ENCODE data around the gene LTB.
"Not testable (repeated sequence)": the region's sequence is repeated elsewhere in the genome, so short reads cannot be mapped to it uniquely, and the experiment has no call there.

Gene LTB

GRCh38 chr6:31615748-31616147, 33.5 kb upstream of the LTB start:
- Mint-ChIP-seq H3K4me3 (no peak overlapping the region), H3K4me1 (peaks cover 30% of the 10 kb centered on the region), H3K9me3 (no peaks in the 10 kb centered on the region), H3K27me3 (no peaks in the 10 kb centered on the region), H3K36me3 (no peaks in the 10 kb centered on the region), H3K27ac (peak overlapping the region; percentile 77)
- no peak for ATAC-seq

GRCh38 chr6:31614684-31615578, 32.7 kb upstream of the LTB start, which contains the start of gene AIF1:
Gene AIF1, plus strand, starts transcription at chr6:31615234. Its CDS starts 96 bp downstream, at chr6:31615330.
- Mint-ChIP-seq H3K36me3 (no peaks in the 10 kb centered on the region), H3K4me3 (peak within 1 kb of the TSS; percentile 13), H3K27me3 (no peaks in the 10 kb centered on the region), H3K27ac (peak within 1 kb of the TSS; percentile 77), H3K9me3 (no peaks in the 10 kb centered on the region), H3K4me1 (peaks cover 30% of the 10 kb centered on the region)
- ATAC-seq = peak; percentile 64

GRCh38 chr6:31614075-31614619, 31.9 kb upstream of the LTB start:
- peak overlapping the region; percentile 77 for H3K27ac Mint-ChIP-seq
- H3K27me3 Mint-ChIP-seq = no peaks in the 10 kb centered on the region
- H3K4me3 Mint-ChIP-seq = no peak overlapping the region
- no peaks in the 10 kb centered on the region for H3K36me3 Mint-ChIP-seq
- peak; percentile 82 for ATAC-seq
- peaks cover 30% of the 10 kb centered on the region for H3K4me1 Mint-ChIP-seq
- H3K9me3 Mint-ChIP-seq = no peaks in the 10 kb centered on the region

DNA sequence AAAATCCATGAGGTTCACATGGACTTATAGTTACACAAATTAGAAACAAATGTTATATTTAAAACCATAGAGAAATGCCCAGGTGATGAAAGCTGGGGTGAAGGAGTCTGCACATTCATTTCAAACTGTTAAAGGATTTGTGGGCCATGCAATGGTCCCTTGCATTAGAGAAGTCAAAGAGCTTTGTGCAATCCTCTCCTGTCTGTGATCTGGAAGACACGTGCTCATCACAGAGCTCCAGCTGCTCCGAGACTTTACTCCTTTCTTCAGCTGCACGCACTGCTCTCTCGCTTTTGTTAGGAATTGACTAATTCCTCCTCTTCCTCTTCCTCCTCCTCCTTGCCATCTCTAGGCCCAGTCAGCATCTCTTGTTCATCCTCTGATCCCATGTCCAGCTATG, 28.7 kb upstream of the LTB start:
- no peaks in the 10 kb centered on the region for H3K9me3 Mint-ChIP-seq
- no peak overlapping the region for H3K27ac Mint-ChIP-seq
- no peaks in the 10 kb centered on the region for H3K36me3 Mint-ChIP-seq
- H3K27me3 Mint-ChIP-seq = no peaks in the 10 kb centered on the region
- no peak overlapping the region for H3K4me3 Mint-ChIP-seq
- H3K4me1 Mint-ChIP-seq = peaks cover 22% of the 10 kb centered on the region
- ATAC-seq = no peak

DNA sequence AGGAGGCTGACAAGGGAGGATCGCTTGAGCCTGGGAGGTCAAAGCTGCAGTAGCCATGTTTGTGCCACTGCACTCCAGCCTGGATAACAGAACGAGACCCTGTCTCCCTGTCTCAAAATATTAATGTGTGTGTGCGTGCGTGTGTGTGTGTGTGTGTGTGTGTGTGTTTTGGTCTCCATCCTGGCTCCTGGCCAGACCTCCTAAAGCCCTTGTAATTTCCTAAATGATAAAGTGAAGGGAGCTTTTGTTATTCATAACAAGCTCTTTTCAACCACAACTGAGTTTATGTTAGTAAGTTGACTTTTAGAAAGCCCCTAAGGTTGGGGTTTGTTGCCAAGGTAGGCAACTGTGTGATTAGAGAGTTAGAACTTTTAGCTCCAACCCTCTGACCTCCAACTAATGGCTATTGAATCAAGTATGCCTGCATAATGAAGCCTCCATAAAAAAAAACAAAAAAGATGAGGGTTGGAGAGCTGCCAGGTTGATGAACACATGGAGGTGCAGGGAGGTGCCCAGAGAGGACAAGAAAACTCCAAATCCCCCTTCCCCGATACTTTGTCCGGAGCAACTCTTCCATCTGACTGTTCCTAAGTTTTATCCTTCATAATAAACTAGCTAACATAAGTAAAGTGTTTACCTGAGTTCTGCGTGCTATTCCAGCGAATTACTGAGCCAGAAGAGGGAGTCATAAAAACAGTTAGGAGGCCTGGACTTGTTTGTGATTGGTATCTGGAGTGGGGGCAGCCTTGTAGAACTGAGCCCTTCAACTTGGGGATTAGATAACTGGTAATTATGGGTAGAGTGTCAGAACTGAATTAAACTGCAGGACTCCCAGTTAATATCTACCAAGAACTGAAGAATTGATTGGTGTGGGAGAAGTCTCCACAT, 27.5 kb upstream of the LTB start:
- Mint-ChIP-seq H3K36me3 (no peaks in the 10 kb centered on the region), H3K4me3 (no peak overlapping the region), H3K9me3 (no peaks in the 10 kb centered on the region), H3K27ac (no peak overlapping the region), H3K27me3 (no peaks in the 10 kb centered on the region), H3K4me1 (peaks cover 10% of the 10 kb centered on the region)
- no peak for ATAC-seq

GRCh38 chr6:31607317-31607716, 25.1 kb upstream of the LTB start:
- Mint-ChIP-seq H3K27me3 (no peaks in the 10 kb centered on the region), H3K36me3 (no peaks in the 10 kb centered on the region), H3K27ac (no peak overlapping the region), H3K9me3 (no peaks in the 10 kb centered on the region), H3K4me3 (no peak overlapping the region), H3K4me1 (no peaks in the 10 kb centered on the region)
- ATAC-seq = no peak

DNA sequence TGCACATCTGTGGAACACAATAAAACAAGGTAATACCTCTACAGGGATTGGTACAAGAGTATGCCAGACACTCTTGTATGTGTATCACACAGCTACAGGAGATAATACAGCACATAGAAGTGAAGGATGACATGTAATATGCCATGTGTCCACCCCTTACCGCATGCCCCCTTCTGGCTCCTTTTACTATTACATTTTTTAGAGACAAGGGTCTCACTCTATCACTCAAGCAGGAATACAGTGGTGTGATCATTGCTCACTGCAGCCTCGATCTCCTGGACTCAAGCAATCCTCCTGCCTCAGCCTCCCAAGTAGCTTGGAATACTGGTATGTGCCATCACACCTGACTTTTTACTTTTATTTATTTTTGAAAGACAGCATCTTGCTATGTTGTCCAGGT, 14.8 kb upstream of the LTB start:
- peak; percentile 72 for ATAC-seq
- H3K4me1 Mint-ChIP-seq = peaks cover 46% of the 10 kb centered on the region
- H3K36me3 Mint-ChIP-seq = no peaks in the 10 kb centered on the region
- no peaks in the 10 kb centered on the region for H3K27me3 Mint-ChIP-seq
- no peaks in the 10 kb centered on the region for H3K9me3 Mint-ChIP-seq
- no peak overlapping the region for H3K4me3 Mint-ChIP-seq
- peak overlapping the region; percentile 28 for H3K27ac Mint-ChIP-seq

- peak overlapping the region; percentile 88 for H3K27ac Mint-ChIP-seq
- no peaks in the 10 kb centered on the region for H3K9me3 Mint-ChIP-seq
- peak; percentile 6 for ATAC-seq
- H3K36me3 Mint-ChIP-seq = no peaks in the 10 kb centered on the region
- no peaks in the 10 kb centered on the region for H3K27me3 Mint-ChIP-seq
- peaks cover 62% of the 10 kb centered on the region for H3K4me1 Mint-ChIP-seq
- peak overlapping the region; percentile 70 for H3K4me3 Mint-ChIP-seq
Observed at GRCh38 chr6:31592396-31592771, 10.2 kb upstream of the LTB start.

GRCh38 chr6:31590691-31591090, 8.5 kb upstream of the LTB start:
- not testable (repeated sequence) for H3K36me3 Mint-ChIP-seq, H3K9me3 Mint-ChIP-seq, ATAC-seq, H3K27me3 Mint-ChIP-seq, H3K4me3 Mint-ChIP-seq, H3K27ac Mint-ChIP-seq
- peaks cover 66% of the 10 kb centered on the region for H3K4me1 Mint-ChIP-seq

DNA sequence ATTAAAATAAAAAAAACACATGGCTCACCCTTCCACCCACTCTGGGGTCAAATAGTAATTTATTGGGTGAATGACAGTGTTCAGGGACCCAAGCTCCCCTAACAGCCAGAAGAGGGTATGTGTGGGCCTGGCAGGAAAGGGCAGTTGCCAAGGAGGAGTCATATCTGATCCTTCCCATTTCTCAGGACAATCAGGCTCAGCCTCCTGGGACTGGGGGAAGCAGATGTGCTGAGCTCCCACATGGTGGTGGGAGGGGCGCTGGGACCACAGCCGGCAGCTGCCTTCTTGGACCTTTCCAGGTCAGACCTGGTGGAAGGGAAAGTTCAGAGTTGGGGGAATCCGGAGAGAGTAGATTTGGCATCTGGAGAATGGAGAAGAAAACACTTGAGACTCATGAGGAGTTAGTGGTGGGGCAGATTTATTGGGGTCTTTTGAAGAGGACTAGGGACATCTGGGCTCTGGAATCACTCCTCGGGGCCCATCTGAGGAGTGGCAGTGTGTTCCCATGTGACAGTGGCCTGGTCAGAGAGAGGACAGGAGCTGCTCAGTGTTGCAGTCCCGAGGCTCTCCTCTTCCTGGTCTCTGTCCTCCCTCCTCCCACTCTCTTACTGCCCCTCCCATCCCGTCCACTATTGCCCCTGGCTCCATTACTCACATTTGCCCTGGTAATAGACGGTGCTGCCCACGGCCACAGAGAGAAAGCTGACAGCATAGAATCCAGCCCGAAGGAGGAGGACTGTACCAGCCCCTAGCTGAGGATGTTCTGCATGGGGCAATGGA, 6.8 kb upstream of the LTB start:
- H3K36me3 Mint-ChIP-seq = no peaks in the 10 kb centered on the region
- H3K27ac Mint-ChIP-seq = peak overlapping the region; percentile 82
- no peaks in the 10 kb centered on the region for H3K27me3 Mint-ChIP-seq
- no peak overlapping the region for H3K4me3 Mint-ChIP-seq
- H3K9me3 Mint-ChIP-seq = no peaks in the 10 kb centered on the region
- H3K4me1 Mint-ChIP-seq = peaks cover 71% of the 10 kb centered on the region
- ATAC-seq = no peak

DNA sequence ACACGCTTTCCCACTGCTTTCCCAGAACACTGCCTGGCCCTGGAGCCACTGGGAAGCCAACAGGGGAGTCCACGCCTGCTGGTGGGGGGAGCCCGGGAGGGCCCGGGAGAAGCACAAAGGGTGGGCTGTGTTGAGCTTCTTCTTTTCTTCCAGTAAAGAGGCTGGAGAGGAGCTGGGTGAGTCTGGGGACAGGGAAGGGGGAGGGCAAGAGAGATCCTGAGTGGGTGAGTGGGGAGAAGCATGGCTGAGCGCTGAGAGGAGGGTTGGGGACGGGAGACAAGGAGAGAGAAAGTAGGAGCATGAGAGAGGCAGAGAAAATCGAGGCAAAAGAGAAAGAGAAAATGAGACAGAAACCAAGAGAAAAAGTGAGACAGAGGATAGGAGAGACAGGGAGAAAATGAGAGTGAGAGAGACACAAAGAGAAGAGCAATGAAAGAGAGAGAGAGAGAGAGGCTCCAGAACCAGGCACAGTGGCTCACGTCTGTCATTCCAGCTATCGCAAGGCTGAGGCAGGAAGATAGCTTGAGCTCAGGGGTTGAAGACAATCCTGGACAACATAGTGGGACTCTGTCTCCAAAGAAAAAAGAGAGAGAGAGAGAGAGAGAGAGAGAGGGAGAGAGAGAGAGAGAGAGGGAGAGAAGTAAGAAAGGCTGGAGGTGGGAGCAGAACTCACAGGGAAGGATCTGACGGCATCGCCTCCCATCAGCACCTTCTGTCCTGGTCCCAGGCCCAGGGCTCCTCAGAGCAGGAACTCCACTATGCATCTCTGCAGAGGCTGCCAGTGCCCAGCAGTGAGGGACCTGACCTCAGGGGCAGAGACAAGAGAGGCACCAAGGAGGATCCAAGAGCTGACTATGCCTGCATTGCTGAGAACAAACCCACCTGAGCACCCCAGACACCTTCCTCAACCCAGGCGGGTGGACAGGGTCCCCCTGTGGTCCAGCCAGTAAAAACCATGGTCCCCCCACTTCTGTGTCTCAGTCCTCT, 5.9 kb upstream of the LTB start:
- H3K27ac Mint-ChIP-seq = peak overlapping the region; percentile 82
- no peaks in the 10 kb centered on the region for H3K27me3 Mint-ChIP-seq
- no peak for ATAC-seq
- H3K36me3 Mint-ChIP-seq = no peaks in the 10 kb centered on the region
- peaks cover 64% of the 10 kb centered on the region for H3K4me1 Mint-ChIP-seq
- H3K9me3 Mint-ChIP-seq = no peaks in the 10 kb centered on the region
- H3K4me3 Mint-ChIP-seq = peak overlapping the region; percentile 63

GRCh38 chr6:31586599-31587281, 4.5 kb upstream of the LTB start:
- Mint-ChIP-seq H3K4me3 (peak overlapping the region; percentile 73), H3K4me1 (peaks cover 64% of the 10 kb centered on the region), H3K36me3 (peaks cover under 1% of the 10 kb centered on the region), H3K9me3 (no peaks in the 10 kb centered on the region), H3K27me3 (no peaks in the 10 kb centered on the region), H3K27ac (peak overlapping the region; percentile 82)
- peak; percentile 67 for ATAC-seq

- no peak for ATAC-seq
Observed at GRCh38 chr6:31586008-31586407, 3.8 kb upstream of the LTB start, which contains the start of gene LST1. Gene LST1, plus strand, starts transcription at chr6:31586277. Its CDS starts 1,023 bp downstream, at chr6:31587300.

More at GRCh38 chr6:31586008-31586407, 3.8 kb upstream of the LTB start, which contains the start of gene LST1:
- H3K27ac Mint-ChIP-seq = peak within 1 kb of the TSS; percentile 82
- H3K4me1 Mint-ChIP-seq = peaks cover 66% of the 10 kb centered on the region
- peak within 1 kb of the TSS; percentile 73 for H3K4me3 Mint-ChIP-seq
- no peaks in the 10 kb centered on the region for H3K9me3 Mint-ChIP-seq
- peaks cover 7% of the 10 kb centered on the region for H3K36me3 Mint-ChIP-seq
- no peaks in the 10 kb centered on the region for H3K27me3 Mint-ChIP-seq

Measured in stimulated activated memory B cell treated with anti-CD40 and anti-IgM and Interleukin-4, amounts not matched to agents 10 μg/mL and 1 μg/mL and 100 μg/mL, for 72 hours (primary cell).